Camera-type eye (tissue), 1 donor: ENCODE measurements around the gene CAPZA2. TPM values are rescaled to one million over a fixed set of nuclear protein-coding genes. Genes with fewer than 3 reads are reported as not detected.

ENCODE experiments used
- total RNA-seq: library from RNA; depleted of rRNA; stranded (reverse); fragments of >200 nt; gene quantifications from one replicate; pipeline ENCODE4 v1.2.3, GENCODE V29; 2014

CAPZA2 gene
- total RNA-seq, result 164 TPM

DNA sequence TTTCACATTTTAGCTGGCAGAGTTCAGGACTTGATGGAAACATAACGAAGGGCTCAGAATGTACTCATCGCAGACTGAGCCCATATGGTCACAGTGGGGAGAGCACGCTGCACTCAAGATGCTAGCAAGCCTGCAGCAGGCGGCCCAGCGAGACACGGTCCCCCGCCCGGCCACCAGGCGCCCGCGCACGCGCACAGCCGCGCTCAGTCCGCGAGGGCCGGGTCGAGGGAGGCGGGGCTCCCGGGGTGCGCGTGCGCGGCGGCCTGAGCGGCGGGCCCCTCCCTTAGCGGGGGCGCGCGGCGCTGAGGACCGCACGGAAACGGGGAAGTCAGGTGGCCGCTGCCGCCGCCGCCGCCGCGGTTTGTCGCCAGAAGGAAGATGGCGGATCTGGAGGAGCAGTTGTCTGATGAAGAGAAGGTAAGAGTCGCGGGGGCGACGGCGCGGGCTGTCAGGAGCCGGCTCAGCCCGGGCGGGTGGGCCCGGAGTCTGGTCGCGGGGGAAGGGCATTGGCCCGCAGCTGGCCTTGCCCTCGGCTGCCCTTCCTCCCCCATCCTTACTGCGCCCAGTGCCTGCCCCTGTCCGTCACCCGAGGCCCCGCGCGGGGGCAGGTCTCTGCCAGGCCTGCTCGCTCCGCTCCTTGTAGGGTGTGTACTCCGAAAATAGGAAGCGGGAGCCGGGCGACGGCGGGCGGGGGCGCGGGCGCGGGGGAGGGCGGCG, at the start of gene CAPZA2:
Gene CAPZA2, plus strand, starts transcription at position 354 of the 717 bp plus-strand sequence. Its CDS starts 25 bp downstream, at position 379.

GRCh38 chr7:116953372-116953905, 91.1 kb downstream of the CAPZA2 start, which contains the start of gene ST7:
Gene ST7, plus strand, starts transcription at chr7:116953501. Its CDS starts 40 bp downstream, at chr7:116953541.

Other genes with a start within 250 kb of the CAPZA2 start
- gene MET, start 190.4 kb upstream of the CAPZA2 start, total RNA-seq, result 43.3 TPM
- gene ST7, start 90.9 kb downstream of the CAPZA2 start, total RNA-seq, result 43.5 TPM